Esophagus squamous epithelium (tissue), 4 donors: ENCODE results near the gene NSG2.

Source experiments
- POLR2A ChIP-seq, 4 donors: fragments of 450-650 bp; IDR thresholded peaks; one replicate each; pipeline ENCODE4 v1.6.1; 2017; ENCODE audit warnings: antibody characterized with exemption in 4 of 4, mild to moderate bottlenecking in 4 of 4, moderate library complexity in 3 of 4
- TF ChIP-seq, protein P1 (sequence below), 6 experiments: fragments of 450-650 bp in 4 of 6; fragments of 200-600 bp in 2 of 6; sonication (generic) in 2 of 6; IDR thresholded peaks; one replicate each; pipeline ENCODE4 v1.5.1; 2016 to 2019; ENCODE audit warnings: antibody characterized with exemption in 6 of 6, mild to moderate bottlenecking in 4 of 6, moderate library complexity in 4 of 6

DNA sequence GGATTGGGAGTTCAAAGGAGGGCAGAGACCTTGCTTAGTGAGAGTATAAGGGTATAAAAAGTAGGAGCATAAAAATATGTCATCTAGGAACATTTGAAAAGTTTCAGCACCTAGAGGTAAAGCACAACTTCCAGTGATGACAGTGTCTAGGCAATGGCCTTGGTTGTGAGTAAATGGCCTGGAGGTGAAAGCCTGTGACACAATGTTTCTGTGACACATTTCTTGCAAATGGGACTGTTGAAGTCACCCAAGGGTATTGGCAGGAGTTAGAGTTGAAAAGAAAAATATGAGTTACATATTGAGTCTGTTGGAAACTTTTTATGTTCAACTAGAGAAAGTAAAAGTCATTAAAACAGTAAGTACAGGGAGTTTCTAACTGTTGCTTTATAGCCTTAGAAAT, 41.7 kb upstream of the NSG2 start:
- TF ChIP-seq, protein P1, sequence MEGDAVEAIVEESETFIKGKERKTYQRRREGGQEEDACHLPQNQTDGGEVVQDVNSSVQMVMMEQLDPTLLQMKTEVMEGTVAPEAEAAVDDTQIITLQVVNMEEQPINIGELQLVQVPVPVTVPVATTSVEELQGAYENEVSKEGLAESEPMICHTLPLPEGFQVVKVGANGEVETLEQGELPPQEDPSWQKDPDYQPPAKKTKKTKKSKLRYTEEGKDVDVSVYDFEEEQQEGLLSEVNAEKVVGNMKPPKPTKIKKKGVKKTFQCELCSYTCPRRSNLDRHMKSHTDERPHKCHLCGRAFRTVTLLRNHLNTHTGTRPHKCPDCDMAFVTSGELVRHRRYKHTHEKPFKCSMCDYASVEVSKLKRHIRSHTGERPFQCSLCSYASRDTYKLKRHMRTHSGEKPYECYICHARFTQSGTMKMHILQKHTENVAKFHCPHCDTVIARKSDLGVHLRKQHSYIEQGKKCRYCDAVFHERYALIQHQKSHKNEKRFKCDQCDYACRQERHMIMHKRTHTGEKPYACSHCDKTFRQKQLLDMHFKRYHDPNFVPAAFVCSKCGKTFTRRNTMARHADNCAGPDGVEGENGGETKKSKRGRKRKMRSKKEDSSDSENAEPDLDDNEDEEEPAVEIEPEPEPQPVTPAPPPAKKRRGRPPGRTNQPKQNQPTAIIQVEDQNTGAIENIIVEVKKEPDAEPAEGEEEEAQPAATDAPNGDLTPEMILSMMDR (IDR thresholded peaks at IDR 0.05) = no peak
- no peak for TF ChIP-seq POLR2A (IDR thresholded peaks at IDR 0.05)
